PFSK-1 (cell line): ENCODE measurements around the gene ADPRHL1.

ENCODE experiments used
- FOXP2 ChIP-seq: optimal IDR thresholded peaks from 2 replicates; pipeline ENCODE3; 2011; ENCODE audit warnings: borderline replicate concordance, control low read depth, inconsistent platforms; ENCODE audit not compliant: insufficient read depth; ENCODE audit errors: extremely low read length, extremely low read depth
- POLR2AphosphoS5 ChIP-seq: IDR thresholded peaks from 2 replicates; pipeline ENCODE4 v1.6.1; 2012; ENCODE audit warnings: low read depth, mild to moderate bottlenecking, control low read depth, low read length, moderate library complexity
- REST ChIP-seq, 2 experiments: IDR thresholded peaks; 2 replicates each; pipeline versions ENCODE4 v1.6.1 to v1.8.0; 2011 to 2012; ENCODE audit warnings: low read depth in 2 of 2, low read length in 2 of 2, control low read depth in 1 of 2, inconsistent platforms in 1 of 2, mild to moderate bottlenecking in 1 of 2, moderate library complexity in 1 of 2; ENCODE audit not compliant: insufficient read depth in 1 of 2
- SIN3A ChIP-seq: IDR thresholded peaks from 2 replicates; pipeline ENCODE4 v1.6.1; 2012; ENCODE audit warnings: mild to moderate bottlenecking, low read length, moderate library complexity, borderline replicate concordance; ENCODE audit not compliant: insufficient read depth
- TAF1 ChIP-seq: IDR thresholded peaks from 2 replicates; pipeline ENCODE4 v1.6.1; 2012; ENCODE audit warnings: low read length, control low read depth, borderline replicate concordance; ENCODE audit not compliant: insufficient read depth

ADPRHL1 gene

GRCh38 chr13:113427562-113428468 is 25.5 kb downstream of the ADPRHL1 start:
- TF ChIP-seq REST (IDR thresholded peaks at IDR 0.05; ENCODE audit: insufficient read depth in 1 of 2, low read depth in 2 of 2, low read length in 2 of 2) (no peak), POLR2AphosphoS5 (no peak), SIN3A (no peak), TAF1 (no peak), FOXP2 (no peak)

GRCh38 chr13:113426591-113426986 is 26.7 kb downstream of the ADPRHL1 start:
- TF ChIP-seq SIN3A (no peak), TAF1 (no peak), POLR2AphosphoS5 (no peak), FOXP2 (no peak), REST (IDR thresholded peaks at IDR 0.05; ENCODE audit: insufficient read depth in 1 of 2, low read depth in 2 of 2, low read length in 2 of 2) (no peak)

- no peak for TF ChIP-seq REST (IDR thresholded peaks at IDR 0.05; ENCODE audit: insufficient read depth in 1 of 2, low read depth in 2 of 2, low read length in 2 of 2)
- no peak for TF ChIP-seq FOXP2
- TF ChIP-seq POLR2AphosphoS5 = no peak
- no peak for TF ChIP-seq SIN3A
- no peak for TF ChIP-seq TAF1
Observed at GRCh38 chr13:113425941-113426590, 27.2 kb downstream of the ADPRHL1 start.

GRCh38 chr13:113423520-113424163 is 29.6 kb downstream of the ADPRHL1 start:
- no peak for TF ChIP-seq FOXP2
- TF ChIP-seq POLR2AphosphoS5 = no peak
- no peak for TF ChIP-seq SIN3A
- no peak for TF ChIP-seq TAF1
- no peak for TF ChIP-seq REST (IDR thresholded peaks at IDR 0.05; ENCODE audit: insufficient read depth in 1 of 2, low read depth in 2 of 2, low read length in 2 of 2)
